Islet precursor cell (in vitro differentiated cells): Measurements from ENCODE around the gene MYH6.
A peak's percentile ranks its signal among the peaks of the same experiment; 100 is the strongest.

Experiments
- DNase-seq: peaks from one replicate; pipeline ENCODE4 v3.0.0-alpha.2; 2018

Gene MYH6

GRCh38 chr14:23353433-23353780 lies 54.7 kb downstream of the MYH6 start:
- peak; percentile 43 for DNase-seq

GRCh38 chr14:23352506-23353432 lies 55.3 kb downstream of the MYH6 start, which contains the start of gene SLC22A17:
Gene SLC22A17 (minus strand): TSS chr14:23352887.
- peak; percentile 96 for DNase-seq

- DNase-seq = peak; percentile 61
Observed at GRCh38 chr14:23351681-23352505, 56.2 kb downstream of the MYH6 start.

- DNase-seq = peak; percentile 34
Observed at GRCh38 chr14:23349156-23349845, 58.8 kb downstream of the MYH6 start.

- DNase-seq = no peak
Observed at GRCh38 chr14:23348297-23348655, 59.8 kb downstream of the MYH6 start.

- DNase-seq = peak; percentile 40
Observed at GRCh38 chr14:23347406-23348296, 60.4 kb downstream of the MYH6 start.

- peak; percentile 37 for DNase-seq
Observed at GRCh38 chr14:23346693-23347405, 61.2 kb downstream of the MYH6 start.

GRCh38 chr14:23345987-23346692 lies 61.9 kb downstream of the MYH6 start:
- peak; percentile 55 for DNase-seq

- peak; percentile 14 for DNase-seq
Observed at GRCh38 chr14:23344481-23344880, 63.6 kb downstream of the MYH6 start.

- DNase-seq = no peak
Observed at GRCh38 chr14:23339506-23340268, 68.4 kb downstream of the MYH6 start.

GRCh38 chr14:23335623-23336022 lies 72.5 kb downstream of the MYH6 start:
- DNase-seq = no peak
